ENCODE results near the gene HES7. TPM values are rescaled to one million over a fixed set of nuclear protein-coding genes. Genes with fewer than 3 reads are reported as not detected.

HES7 gene
- total RNA-seq, 2 experiments from 2014 or later, result 0.52 to 0.53 TPM

DNA sequence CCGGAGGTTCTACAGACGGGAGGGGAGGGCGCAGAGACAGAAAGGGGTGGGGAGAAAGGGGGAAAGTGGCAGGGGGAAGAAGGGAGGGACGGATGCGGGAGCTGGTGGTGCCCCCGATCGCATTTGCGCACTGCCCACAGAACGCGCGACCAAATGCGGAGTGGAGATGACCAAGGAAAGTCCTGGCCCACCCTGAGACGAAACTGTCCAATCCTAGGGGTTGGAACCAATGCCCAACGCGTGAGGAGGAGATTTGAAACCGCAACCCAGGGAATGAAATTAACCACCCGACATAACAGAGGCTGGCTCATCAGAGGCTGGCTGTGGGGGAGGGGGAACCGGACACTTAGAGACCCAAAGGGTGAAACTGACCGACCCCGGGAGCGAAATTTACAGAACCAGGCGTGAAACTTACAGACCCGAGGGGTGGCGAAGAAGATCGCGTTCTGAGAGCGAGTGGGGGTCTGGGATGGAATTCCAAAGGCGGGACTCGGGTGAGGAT, 1.4 kb downstream of the HES7 start:
- TF ChIP-seq, protein P1, sequence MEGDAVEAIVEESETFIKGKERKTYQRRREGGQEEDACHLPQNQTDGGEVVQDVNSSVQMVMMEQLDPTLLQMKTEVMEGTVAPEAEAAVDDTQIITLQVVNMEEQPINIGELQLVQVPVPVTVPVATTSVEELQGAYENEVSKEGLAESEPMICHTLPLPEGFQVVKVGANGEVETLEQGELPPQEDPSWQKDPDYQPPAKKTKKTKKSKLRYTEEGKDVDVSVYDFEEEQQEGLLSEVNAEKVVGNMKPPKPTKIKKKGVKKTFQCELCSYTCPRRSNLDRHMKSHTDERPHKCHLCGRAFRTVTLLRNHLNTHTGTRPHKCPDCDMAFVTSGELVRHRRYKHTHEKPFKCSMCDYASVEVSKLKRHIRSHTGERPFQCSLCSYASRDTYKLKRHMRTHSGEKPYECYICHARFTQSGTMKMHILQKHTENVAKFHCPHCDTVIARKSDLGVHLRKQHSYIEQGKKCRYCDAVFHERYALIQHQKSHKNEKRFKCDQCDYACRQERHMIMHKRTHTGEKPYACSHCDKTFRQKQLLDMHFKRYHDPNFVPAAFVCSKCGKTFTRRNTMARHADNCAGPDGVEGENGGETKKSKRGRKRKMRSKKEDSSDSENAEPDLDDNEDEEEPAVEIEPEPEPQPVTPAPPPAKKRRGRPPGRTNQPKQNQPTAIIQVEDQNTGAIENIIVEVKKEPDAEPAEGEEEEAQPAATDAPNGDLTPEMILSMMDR (IDR thresholded peaks at IDR 0.05), result no peak
- H3K4me3 Mint-ChIP-seq, result peak overlapping the region; percentile 91
- DNase-seq (peak in 2 of 14 experiments; percentile 16 to 48), ATAC-seq (ENCODE audit: poor library complexity) (no peak)
- H3K27me3 Mint-ChIP-seq, result peaks cover 64% of the 10 kb centered on the region
- no peak overlapping the region for H3K27ac ChIP-seq (ENCODE audit: low read depth in 1 of 2, low read length in 2 of 2)
- H3K9me3 ChIP-seq (ENCODE audit: control insufficient read depth in 1 of 2, insufficient read depth in 1 of 2, low read length in 2 of 2), result peaks cover 0 to 9% of the 10 kb centered on the region in 2 experiments
- H3K4me1 ChIP-seq (ENCODE audit: insufficient read depth, low read length), result peaks cover 86% of the 10 kb centered on the region
- peaks cover 65% of the 10 kb centered on the region for H3K36me3 Mint-ChIP-seq (ENCODE audit: low read depth)
- H3K9me3 Mint-ChIP-seq, result peaks cover 2% of the 10 kb centered on the region
- peak overlapping the region; percentile 69 for H3K4me3 ChIP-seq (ENCODE audit: low read length)
- ChIA-PET CTCF (interaction anchor here (0.7 to 1.3 kb wide), 4 partner anchors 17 to 125 kb away, joined by 3 to 6 read pairs (median 3); partner anchors contain the start of gene CTC1), POLR2A (interaction anchor here (1.0 to 9.8 kb wide), 12 partner anchors 12 to 436 kb away, joined by 3 to 161 read pairs (median 6); partner anchors contain the start of genes BORCS6, CTC1, PER1 and SLC25A35)
- intact Hi-C loops (cut with DNase I, micrococcal nuclease), result loop anchor here (5.0 kb wide), 4 partner anchors 40 to 175 kb away; partner anchors contain the start of genes CTC1 (in 1 of the 2), PFAS (in 1 of the 2), SLC25A35 (in 1 of the 2) and VAMP2 (in 1 of the 2)
- H3K36me3 ChIP-seq (ENCODE audit: insufficient read depth, low read length), result no peaks in the 10 kb centered on the region
- peaks cover 85% of the 10 kb centered on the region for H3K4me1 Mint-ChIP-seq (ENCODE audit: low read depth)
- peaks cover 28 to 31% of the 10 kb centered on the region in 2 experiments for H3K27me3 ChIP-seq (ENCODE audit: control insufficient read depth in 1 of 2, insufficient read depth in 2 of 2, low read length in 2 of 2)
- peak overlapping the region; percentile 50 for H3K27ac Mint-ChIP-seq

DNA sequence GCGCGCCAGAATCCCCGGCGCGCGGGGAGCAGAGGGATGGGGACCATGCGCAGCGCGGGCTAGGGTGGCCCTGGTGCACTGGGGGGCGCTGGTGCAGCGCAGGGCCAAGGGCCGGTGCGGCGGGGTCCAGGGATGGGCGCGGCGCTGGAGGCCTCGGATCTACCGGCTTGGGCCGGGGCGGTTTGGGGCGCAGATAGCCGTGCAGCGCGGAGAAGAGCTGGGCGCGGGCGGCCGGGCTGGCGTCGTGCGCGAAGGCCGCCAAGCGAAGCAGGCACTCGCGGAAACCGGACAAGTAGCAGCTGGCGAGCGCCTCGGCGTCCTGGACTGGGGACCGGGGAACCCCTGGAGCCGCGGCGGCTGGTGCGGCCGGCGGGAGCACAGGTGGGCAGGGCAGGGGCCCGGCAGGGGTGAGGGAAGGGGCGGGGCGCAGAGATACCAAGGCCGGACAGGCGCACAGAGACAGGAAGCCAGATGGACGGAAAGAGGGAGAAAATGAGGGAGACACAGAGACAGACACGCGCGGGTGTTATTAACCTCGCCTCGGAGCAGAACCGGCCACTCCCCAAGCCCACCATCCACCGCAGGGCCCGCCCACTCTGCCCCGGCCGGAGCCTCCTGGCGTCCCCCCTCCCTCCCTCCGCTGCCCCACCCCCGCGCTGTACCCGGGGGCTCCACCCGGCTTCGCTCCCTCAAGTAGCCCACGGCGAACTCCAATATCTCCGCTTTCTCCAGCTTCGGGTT, 2.1 kb downstream of the HES7 start:
- Histone ChIP-seq H3K27ac (ENCODE audit: low read depth in 1 of 2, low read length in 2 of 2) (no peak overlapping the region), H3K36me3 (ENCODE audit: insufficient read depth, low read length) (no peaks in the 10 kb centered on the region), H3K4me3 (ENCODE audit: low read length) (peak overlapping the region; percentile 69), H3K27me3 (ENCODE audit: control insufficient read depth in 1 of 2, insufficient read depth in 2 of 2, low read length in 2 of 2) (peaks cover 28 to 37% of the 10 kb centered on the region in 2 experiments), H3K4me1 (ENCODE audit: insufficient read depth, low read length) (peaks cover 89% of the 10 kb centered on the region), H3K9me3 (ENCODE audit: control insufficient read depth in 1 of 2, insufficient read depth in 1 of 2, low read length in 2 of 2) (peaks cover 0 to 9% of the 10 kb centered on the region in 2 experiments)
- intact Hi-C loops (cut with DNase I, micrococcal nuclease), result loop anchor here (2.0 to 5.0 kb wide), 5 partner anchors 40 to 175 kb away; partner anchors contain the start of genes CTC1 (in 1 of the 2), PFAS (in 1 of the 2), SLC25A35 (in 1 of the 2) and VAMP2 (in 1 of the 2)
- H3K27me3 Mint-ChIP-seq, result peaks cover 63% of the 10 kb centered on the region
- DNase-seq (peak in 6 of 14 experiments; percentile 32 to 73 (median 50)), ATAC-seq (ENCODE audit: poor library complexity) (no peak)
- H3K4me1 Mint-ChIP-seq (ENCODE audit: low read depth), result peaks cover 80% of the 10 kb centered on the region
- H3K9me3 Mint-ChIP-seq, result peaks cover 2% of the 10 kb centered on the region
- ChIA-PET POLR2A (interaction anchor here (1.0 to 9.8 kb wide), 11 partner anchors 12 to 174 kb away, joined by 3 to 161 read pairs (median 7); partner anchors contain the start of genes BORCS6, CTC1, PER1 and SLC25A35), CTCF (interaction anchor here (0.7 to 1.3 kb wide), 2 partner anchors 17 to 126 kb away, joined by 3 to 6 read pairs; partner anchors contain the start of gene CTC1)
- TF ChIP-seq, protein P1 (IDR thresholded peaks at IDR 0.05), result peak; percentile 39
- H3K27ac Mint-ChIP-seq, result peak overlapping the region; percentile 50
- peak overlapping the region; percentile 91 for H3K4me3 Mint-ChIP-seq
- H3K36me3 Mint-ChIP-seq (ENCODE audit: low read depth), result peaks cover 64% of the 10 kb centered on the region

DNA sequence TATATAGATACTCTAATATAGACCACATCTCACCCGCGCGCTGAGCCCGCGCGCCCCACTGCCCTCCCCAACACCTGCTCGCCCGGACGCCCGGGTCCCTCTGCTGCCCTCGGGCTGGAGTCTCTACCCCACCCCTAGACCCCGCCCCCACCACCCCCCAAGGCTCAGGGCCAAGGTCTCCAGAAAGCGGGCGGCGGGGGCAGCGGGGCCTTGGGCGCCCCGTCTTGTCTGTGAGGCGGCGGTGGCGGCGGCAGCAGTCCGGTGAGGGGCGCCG, 2.6 kb downstream of the HES7 start:
- POLR2A ChIA-PET, result interaction anchor here (1.3 to 9.8 kb wide), 7 partner anchors 17 to 174 kb away, joined by 3 to 161 read pairs (median 9); partner anchors contain the start of genes CTC1, PER1 and SLC25A35
- peak overlapping the region; percentile 99 for H3K4me3 Mint-ChIP-seq
- TF ChIP-seq, protein P1 (IDR thresholded peaks at IDR 0.05), result no peak
- H3K9me3 Mint-ChIP-seq, result peaks cover 2% of the 10 kb centered on the region
- H3K36me3 ChIP-seq (ENCODE audit: insufficient read depth, low read length), result no peaks in the 10 kb centered on the region
- DNase-seq (no peak), ATAC-seq (ENCODE audit: poor library complexity) (no peak)
- H3K27me3 ChIP-seq (ENCODE audit: control insufficient read depth in 1 of 2, insufficient read depth in 2 of 2, low read length in 2 of 2), result peaks cover 33 to 40% of the 10 kb centered on the region in 2 experiments
- H3K27me3 Mint-ChIP-seq, result peaks cover 65% of the 10 kb centered on the region
- intact Hi-C loops (cut with DNase I, micrococcal nuclease), result loop anchor here (2.0 to 5.0 kb wide), 5 partner anchors 41 to 176 kb away; partner anchors contain the start of genes CTC1 (in 1 of the 2), PFAS (in 1 of the 2), SLC25A35 (in 1 of the 2) and VAMP2 (in 1 of the 2)
- peaks cover 60% of the 10 kb centered on the region for H3K36me3 Mint-ChIP-seq (ENCODE audit: low read depth)
- H3K27ac ChIP-seq (ENCODE audit: low read depth in 1 of 2, low read length in 2 of 2), result no peak overlapping the region
- peak overlapping the region; percentile 100 for H3K27ac Mint-ChIP-seq
- peak overlapping the region; percentile 57 for H3K4me3 ChIP-seq (ENCODE audit: low read length)
- CTCF ChIA-PET, result no interaction called here
- H3K4me1 Mint-ChIP-seq (ENCODE audit: low read depth), result peaks cover 76% of the 10 kb centered on the region
- H3K4me1 ChIP-seq (ENCODE audit: insufficient read depth, low read length), result peaks cover 89% of the 10 kb centered on the region
- H3K9me3 ChIP-seq (ENCODE audit: control insufficient read depth in 1 of 2, insufficient read depth in 1 of 2, low read length in 2 of 2), result peaks cover 0 to 9% of the 10 kb centered on the region in 2 experiments

Measured in CD4-positive, alpha-beta T cell (primary cell).